SK-N-SH (cell line): Measurements from ENCODE around the gene ISG20. TPM values are rescaled to one million over a fixed set of nuclear protein-coding genes. Genes with fewer than 3 reads are reported as not detected.

Experiments
- CTCF ChIA-PET: fragments of 300-600, 350-600 bp; formaldehyde crosslinking; extraction: SDS; loops from one replicate; lab custom pipeline; 2021; lab: Yijun Ruan, JAX
- POLR2A ChIA-PET: fragments of 350-600 bp; sonication (Branson Sonifier 250); formaldehyde crosslinking; extraction: SDS; loops from one replicate; lab custom pipeline; 2020; ENCODE audit warnings: antibody characterized with exemption, inconsistent platforms; lab: Yijun Ruan, JAX
- DNase-seq: peaks from one replicate; pipeline ENCODE4 v3.0.0; 2012
- H2AFZ ChIP-seq: fragments of 200-600 bp; sonication (generic); 2 replicates; pipeline ENCODE4 v1.8.1; 2016; ENCODE audit warnings: antibody characterized with exemption, mild to moderate bottlenecking, low read depth
- H3F3A ChIP-seq: fragments of 200-600 bp; sonication (generic); replicated peaks from 2 replicates; pipeline ENCODE3; 2016; ENCODE audit warnings: antibody characterized with exemption, mild to moderate bottlenecking; ENCODE audit not compliant: insufficient read depth
- H3K27ac ChIP-seq, 2 experiments: fragments of 200-500 bp in 1 of 2; fragments of 200-600 bp in 1 of 2; sonication (Bioruptor generic) in 1 of 2; sonication (generic), shearing (Covaris generic) in 1 of 2; 2 replicates each; pipeline versions ENCODE4 v1.5.1 to v1.6.1; 2014 to 2016; ENCODE audit warnings: low read depth in 2 of 2, inconsistent platforms in 1 of 2, low read length in 1 of 2, mild to moderate bottlenecking in 1 of 2, mixed read lengths in 1 of 2
- H3K27me3 ChIP-seq: fragments of 200-600 bp; sonication (generic), shearing (Covaris generic); 2 replicates; pipeline ENCODE4 v1.6.1; 2016; ENCODE audit warnings: mixed run types; ENCODE audit not compliant: insufficient read depth
- H3K36me3 ChIP-seq, 2 experiments: fragments of 200-500 bp in 1 of 2; fragments of 200-600 bp in 1 of 2; sonication (Bioruptor generic) in 1 of 2; sonication (generic) in 1 of 2; replicated peaks in 1 of 2; 2 replicates each; pipeline versions ENCODE3 to v1.5.1; 2014 to 2016; ENCODE audit warnings: low read length in 1 of 2, mild to moderate bottlenecking in 1 of 2; ENCODE audit not compliant: insufficient read depth in 2 of 2, control insufficient read depth in 1 of 2
- H3K4me1 ChIP-seq, 2 experiments: fragments of 200-500 bp in 1 of 2; fragments of 200-600 bp in 1 of 2; sonication (Bioruptor generic) in 1 of 2; sonication (generic), shearing (Covaris generic) in 1 of 2; 2 replicates each; pipeline versions ENCODE4 v1.5.1 to v1.6.1; 2014 to 2016; ENCODE audit warnings: low read depth in 1 of 2, low read length in 1 of 2, mixed run types in 1 of 2; ENCODE audit not compliant: insufficient read depth in 2 of 2, control insufficient read depth in 1 of 2
- H3K4me2 ChIP-seq: fragments of 200-600 bp; sonication (generic), shearing (Covaris generic); 2 replicates; pipeline ENCODE4 v1.6.1; 2017; ENCODE audit warnings: mixed run types
- H3K4me3 ChIP-seq, 2 experiments: fragments of 200-500 bp in 1 of 2; fragments of 200-600 bp in 1 of 2; sonication (Bioruptor generic) in 1 of 2; sonication (generic), shearing (Covaris generic) in 1 of 2; 2 replicates each; pipeline versions ENCODE4 v1.5.1 to v1.8.1; 2014 to 2016; ENCODE audit warnings: low read depth in 2 of 2, inconsistent platforms in 1 of 2, low read length in 1 of 2, mild to moderate bottlenecking in 1 of 2, mixed read lengths in 1 of 2, moderate library complexity in 1 of 2
- H3K79me2 ChIP-seq: fragments of 200-600 bp; sonication (generic); 2 replicates; pipeline ENCODE4 v1.8.1; 2017; ENCODE audit warnings: mild to moderate bottlenecking; ENCODE audit not compliant: insufficient read depth
- H3K9ac ChIP-seq: fragments of 200-600 bp; sonication (generic); 2 replicates; pipeline ENCODE4 v1.6.1; 2017; ENCODE audit warnings: mixed run types
- H3K9me2 ChIP-seq: fragments of 200-600 bp; sonication (generic); 2 replicates; pipeline ENCODE4 v1.6.1; 2017; ENCODE audit warnings: mixed run types
- H3K9me3 ChIP-seq: fragments of 200-600 bp; sonication (generic); 2 replicates; pipeline ENCODE4 v1.6.1; 2017; ENCODE audit warnings: mixed run types, mild to moderate bottlenecking, moderate library complexity
- H4K20me1 ChIP-seq: fragments of 200-600 bp; sonication (generic); 2 replicates; pipeline ENCODE4 v1.6.1; 2017; ENCODE audit warnings: mild to moderate bottlenecking, mixed run types; ENCODE audit not compliant: insufficient read depth
- CHD2 ChIP-seq: fragments of 150-350 bp; IDR thresholded peaks from 2 replicates; pipeline ENCODE4 v1.6.1; 2018; ENCODE audit warnings: low read length; ENCODE audit not compliant: partially characterized antibody
- CTCF ChIP-seq: fragments of 200-600 bp; sonication (generic); IDR thresholded peaks from 2 replicates; pipeline ENCODE4 v1.6.1; 2017; ENCODE audit warnings: antibody characterized with exemption, mild to moderate bottlenecking, moderate library complexity
- EP300 ChIP-seq, 2 experiments: IDR thresholded peaks; 2 replicates each; pipeline versions ENCODE4 v1.4.0 to v1.6.1; 2012; ENCODE audit warnings: borderline replicate concordance in 1 of 2, low read depth in 1 of 2, low read length in 1 of 2
- EZH2phosphoT487 ChIP-seq: fragments of 200-600 bp; sonication (generic); IDR thresholded peaks from 2 replicates; pipeline ENCODE4 v1.6.1; 2017; ENCODE audit warnings: low read depth, mixed run types, mild to moderate bottlenecking, antibody characterized with exemption, moderate library complexity, borderline replicate concordance
- FOSL2 ChIP-seq: IDR thresholded peaks from 2 replicates; pipeline ENCODE4 v1.4.0; 2012; ENCODE audit warnings: low read depth, mild to moderate bottlenecking, moderate library complexity, borderline replicate concordance
- FOXJ3 ChIP-seq: sonication (generic); formaldehyde crosslinking; IDR thresholded peaks from 2 replicates; pipeline ENCODE4 v1.5.1; 2020; ENCODE audit warnings: mild to moderate bottlenecking, missing genetic modification reagents
- GATA2 ChIP-seq: sonication (generic); formaldehyde crosslinking; IDR thresholded peaks from 2 replicates; pipeline ENCODE4 v1.5.0; 2020; ENCODE audit warnings: mild to moderate bottlenecking, missing genetic modification reagents
- JUND ChIP-seq: IDR thresholded peaks from 2 replicates; pipeline ENCODE4 v1.4.0; 2012
- MXI1 ChIP-seq: IDR thresholded peaks from 2 replicates; pipeline ENCODE4 v1.6.1; 2012; ENCODE audit warnings: mild to moderate bottlenecking, low read depth, low read length, improper control_type of control experiment
- RFX5 ChIP-seq: IDR thresholded peaks from 2 replicates; pipeline ENCODE4 v1.6.1; 2012; ENCODE audit warnings: mild to moderate bottlenecking, improper control_type of control experiment, low read length
- RXRA ChIP-seq: IDR thresholded peaks from 2 replicates; pipeline ENCODE4 v1.4.0; 2012; ENCODE audit warnings: low read depth, mild to moderate bottlenecking, borderline replicate concordance
- TCF12 ChIP-seq: IDR thresholded peaks from 2 replicates; pipeline ENCODE4 v1.4.0; 2012
- TEAD4 ChIP-seq: IDR thresholded peaks from 2 replicates; pipeline ENCODE4 v1.4.0; 2012; ENCODE audit warnings: mild to moderate bottlenecking, borderline replicate concordance; ENCODE audit not compliant: insufficient read depth
- YY1 ChIP-seq: IDR thresholded peaks from 2 replicates; pipeline ENCODE4 v1.4.0; 2012; ENCODE audit warnings: low read depth, mild to moderate bottlenecking
- WGBS: methylation state at CpG from one replicate; pipeline ENCODE4 v1.1.6; 2017; ENCODE audit warnings: low lambda C conversion rate; 5-methylcytosine and 5-hydroxymethylcytosine counted together
- polyA plus RNA-seq, 3 experiments: library from polyadenylated mRNA; depleted of rRNA; stranded (reverse); fragments of >200 nt; gene quantifications; 2 replicates each; pipeline ENCODE4 v1.2.3, GENCODE V29; 2012
- TF ChIP-seq, protein P1 (sequence below): fragments of 150-350 bp; IDR thresholded peaks from 2 replicates; pipeline ENCODE4 v1.6.1; 2016; ENCODE audit warnings: mild to moderate bottlenecking, low read depth, low read length

The ISG20 gene
- polyA plus RNA-seq, 1 of the 3 experiments (the other 2 are of a cell fraction), result 2.0 TPM

DNA sequence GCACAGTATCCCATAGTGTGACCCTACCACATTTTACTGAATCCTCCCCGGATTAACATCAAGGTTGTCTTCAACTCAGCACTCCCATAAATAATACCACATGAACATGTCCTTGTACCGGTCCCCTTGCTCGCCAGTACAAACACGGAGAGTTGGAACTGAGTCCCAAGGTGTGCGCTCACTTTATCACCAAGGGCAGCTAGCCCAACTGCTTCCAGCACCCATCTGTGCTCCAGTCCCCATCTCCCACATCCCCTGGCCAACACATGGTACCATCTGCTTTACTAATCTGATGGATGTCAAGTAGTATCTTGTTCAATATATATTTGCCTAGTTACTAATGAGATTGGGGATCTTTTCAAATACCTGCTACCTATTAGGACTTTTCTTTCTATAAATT, 64.7 kb downstream of the ISG20 start:
- Histone ChIP-seq H3K79me2 (no peaks in the 10 kb centered on the region), H3K9me3 (no peaks in the 10 kb centered on the region), H4K20me1 (no peaks in the 10 kb centered on the region), H3K36me3 (no peaks in the 10 kb centered on the region), H3K4me3 (no peak overlapping the region), H3K9ac (no peak overlapping the region), H2AFZ (no peak overlapping the region), H3K4me2 (no peak overlapping the region), H3K4me1 (peaks cover 0 to 10% of the 10 kb centered on the region in 2 experiments; a peak in 1 of 4 replicates), H3K27me3 (no peaks in the 10 kb centered on the region; the same call in 1 of the 2 replicates), H3F3A (no peaks in the 10 kb centered on the region), H3K27ac (no peak overlapping the region), H3K9me2 (no peaks in the 10 kb centered on the region)
- TF ChIP-seq EZH2phosphoT487 (no peak), TCF12 (no peak), FOXJ3 (CRISPR knock-in tag) (no peak), FOSL2 (no peak), GATA2 (CRISPR knock-in tag) (no peak), CTCF (no peak), EP300 (IDR thresholded peaks at IDR 0.05; ENCODE audit: borderline replicate concordance in 1 of 2, low read depth in 1 of 2, low read length in 1 of 2) (no peak), JUND (no peak), RXRA (no peak), RFX5 (no peak), YY1 (no peak), MXI1 (no peak), CHD2 (no peak), TEAD4 (no peak)
- TF ChIP-seq, protein P1, sequence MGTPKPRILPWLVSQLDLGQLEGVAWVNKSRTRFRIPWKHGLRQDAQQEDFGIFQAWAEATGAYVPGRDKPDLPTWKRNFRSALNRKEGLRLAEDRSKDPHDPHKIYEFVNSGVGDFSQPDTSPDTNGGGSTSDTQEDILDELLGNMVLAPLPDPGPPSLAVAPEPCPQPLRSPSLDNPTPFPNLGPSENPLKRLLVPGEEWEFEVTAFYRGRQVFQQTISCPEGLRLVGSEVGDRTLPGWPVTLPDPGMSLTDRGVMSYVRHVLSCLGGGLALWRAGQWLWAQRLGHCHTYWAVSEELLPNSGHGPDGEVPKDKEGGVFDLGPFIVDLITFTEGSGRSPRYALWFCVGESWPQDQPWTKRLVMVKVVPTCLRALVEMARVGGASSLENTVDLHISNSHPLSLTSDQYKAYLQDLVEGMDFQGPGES, result no peak
- DNase-seq, result no peak
- CTCF ChIA-PET, result interaction anchor here (0.9 kb wide), 1 partner anchor 46 kb away, joined by 4 read pairs; no protein-coding TSS in a partner anchor
- POLR2A ChIA-PET, result no interaction called here
- WGBS, result 77% methylated on average over 5 of the region's 5 CpGs
